Hepatocyte (in vitro differentiated cells): Measurements from ENCODE around the gene PTPN13.

Source experiments
- CTCF ChIP-seq: fragments of 200-600 bp; sonication (generic); IDR thresholded peaks from 2 replicates; pipeline ENCODE4 v1.5.1; 2016; ENCODE audit warnings: antibody characterized with exemption, mild to moderate bottlenecking; ENCODE audit not compliant: poor library complexity
- EZH2 ChIP-seq: fragments of 200-600 bp; sonication (generic); IDR thresholded peaks from 2 replicates; pipeline ENCODE4 v1.6.1; 2016; ENCODE audit warnings: antibody characterized with exemption, mild to moderate bottlenecking, borderline replicate concordance
- EZH2phosphoT487 ChIP-seq: fragments of 200-600 bp; sonication (generic); IDR thresholded peaks from one replicate; pipeline ENCODE4 v1.6.1; 2018; ENCODE audit warnings: antibody characterized with exemption, mild to moderate bottlenecking, low read depth, moderate library complexity; ENCODE audit not compliant: unreplicated experiment, severe bottlenecking

- no peak for TF ChIP-seq CTCF
- TF ChIP-seq EZH2 = no peak
- no peak for TF ChIP-seq EZH2phosphoT487
These were observed 11.7 kb upstream of the PTPN13 start for GRCh38 chr4:86582410-86582809.
